K562 (cell line): Measurements from ENCODE around the gene SLC7A4. TPM values are rescaled to one million over a fixed set of nuclear protein-coding genes. Genes with fewer than 3 reads are reported as not detected.

Experiments
- CREBBP ChIP-seq: IDR thresholded peaks from one replicate; pipeline ENCODE4 v1.6.1; 2012; ENCODE audit warnings: low read depth, mild to moderate bottlenecking, control low read depth, inconsistent platforms, low read length
- ELF4 ChIP-seq: fragments of 450-650 bp; formaldehyde crosslinking; IDR thresholded peaks from 2 replicates; pipeline ENCODE4 v1.4.0; 2022; ENCODE audit warnings: missing genetic modification characterization
- HDAC3 ChIP-seq: fragments of 450-650 bp; IDR thresholded peaks from 2 replicates; pipeline ENCODE4 v1.6.1; 2018; ENCODE audit warnings: borderline replicate concordance, mild to moderate bottlenecking, moderate library complexity; ENCODE audit not compliant: partially characterized antibody
- HMG20B ChIP-seq: fragments of 250-450 bp; sonication (Bioruptor Pico); IDR thresholded peaks from 2 replicates; pipeline ENCODE4 v1.5.0; 2021; ENCODE audit warnings: mild to moderate bottlenecking
- KDM1A ChIP-seq, 2 experiments: fragments of 450-650 bp; IDR thresholded peaks; 2 replicates each; pipeline ENCODE4 v1.6.1; 2016; ENCODE audit warnings: mild to moderate bottlenecking in 2 of 2
- MAZ ChIP-seq, 2 experiments: fragments of 450-650 bp in 1 of 2; sonication (generic) in 1 of 2; formaldehyde crosslinking; IDR thresholded peaks in 1 of 2; conservative IDR thresholded peaks in 1 of 2; 2 replicates each; pipeline versions ENCODE4 v1.4.0 to v1.5.0; 2020; ENCODE audit warnings: mild to moderate bottlenecking in 1 of 2, missing genetic modification reagents in 1 of 2
- MCM2 ChIP-seq: fragments of 450-650 bp; IDR thresholded peaks from 2 replicates; pipeline ENCODE4 v1.6.1; 2017; ENCODE audit warnings: low read depth, mild to moderate bottlenecking
- NRF1 ChIP-seq, 2 experiments: fragments of 450-650 bp; IDR thresholded peaks in 1 of 2; conservative IDR thresholded peaks in 1 of 2; 2 replicates each; pipeline ENCODE4 v1.6.1; 2014; ENCODE audit warnings: mild to moderate bottlenecking in 2 of 2
- PHB2 ChIP-seq: fragments of 450-650 bp; IDR thresholded peaks from 2 replicates; pipeline ENCODE4 v1.6.1; 2017; ENCODE audit warnings: low read depth
- SMAD2 ChIP-seq: fragments of 150-350 bp; IDR thresholded peaks from 2 replicates; pipeline ENCODE4 v1.6.1; 2014; ENCODE audit warnings: low read depth, mild to moderate bottlenecking, low read length
- SNIP1 ChIP-seq: fragments of 450-650 bp; IDR thresholded peaks from 2 replicates; pipeline ENCODE4 v1.7.1; 2017; ENCODE audit warnings: low read depth, mild to moderate bottlenecking
- ZNF121 ChIP-seq: sonication (generic); formaldehyde crosslinking; conservative IDR thresholded peaks from 2 replicates; pipeline ENCODE4 v1.8.0; 2022; ENCODE audit warnings: missing genetic modification reagents
- ZNF668 ChIP-seq: fragments of 250-450 bp; sonication (Bioruptor Pico); IDR thresholded peaks from 2 replicates; pipeline ENCODE4 v1.8.0; 2022; ENCODE audit warnings: mild to moderate bottlenecking, inconsistent platforms
- ZZZ3 ChIP-seq: fragments of 450-650 bp; IDR thresholded peaks from 2 replicates; pipeline ENCODE4 v1.6.1; 2016; ENCODE audit warnings: antibody characterized with exemption, mild to moderate bottlenecking, moderate library complexity
- polyA plus RNA-seq, 8 experiments: library from polyadenylated mRNA; depleted of rRNA in 4 of 8; stranded (reverse) in 5 of 8; unstranded in 3 of 8; fragments of >200 nt; fragmentation: Nextera tagmentation in 2 of 8; fragmentation: Illumina TruSeq in 1 of 8; extraction: Ambion mirVana in 2 of 8; extraction: Trizol in 1 of 8; gene quantifications; 2 replicates each; pipeline versions ENCODE4 v1.2.1 to v1.2.3, GENCODE V29; 2011 to 2014; ENCODE audit warnings: inconsistent platforms in 1 of 8, missing spikeins in 1 of 8
- total RNA-seq, 7 experiments: library from RNA; depleted of rRNA in 6 of 7; stranded (reverse); fragments of >200 nt in 6 of 7; fragmentation: Illumina TruSeq in 2 of 7; extraction: Trizol in 2 of 7; gene quantifications; 2 replicates each; pipeline versions ENCODE4 v1.2.1 to v1.2.3, GENCODE V29; 2011 to 2021; ENCODE audit warnings: low replicate concordance in 1 of 7
- TF ChIP-seq, protein P1 (sequence below), 2 experiments: IDR thresholded peaks; 2 replicates each; pipeline ENCODE4 v1.6.1; 2012; ENCODE audit warnings: improper control_type of control experiment in 2 of 2, low read depth in 2 of 2, low read length in 2 of 2, borderline replicate concordance in 1 of 2
- TF ChIP-seq, protein P2 (sequence below), 2 experiments: fragments of 450-650 bp in 1 of 2; sonication (generic) in 1 of 2; formaldehyde crosslinking; conservative IDR thresholded peaks; 2 replicates each; pipeline versions ENCODE4 v1.4.0 to v1.8.1; 2020 to 2022; ENCODE audit warnings: mild to moderate bottlenecking in 1 of 2, missing genetic modification reagents in 1 of 2
- TF ChIP-seq, protein P3 (sequence below): fragments of 250-450 bp; sonication (Bioruptor Pico); IDR thresholded peaks from 2 replicates; pipeline ENCODE4 v1.5.0; 2020; ENCODE audit warnings: mild to moderate bottlenecking, borderline replicate concordance
- TF ChIP-seq, protein P4 (sequence below), 2 experiments: IDR thresholded peaks in 1 of 2; conservative IDR thresholded peaks in 1 of 2; 2 replicates each; pipeline ENCODE4 v1.6.1; 2016; ENCODE audit warnings: low read depth in 2 of 2, mild to moderate bottlenecking in 1 of 2, missing compliant biosample characterization in 1 of 2, missing genetic modification characterization in 1 of 2, moderate library complexity in 1 of 2
- TF ChIP-seq, protein P5 (sequence below), 2 experiments: IDR thresholded peaks; 2 replicates each; pipeline ENCODE4 v1.6.1; 2011; ENCODE audit warnings: borderline replicate concordance in 1 of 2, control low read depth in 1 of 2, low read depth in 1 of 2, low read length in 1 of 2, mild to moderate bottlenecking in 1 of 2, mixed read lengths in 1 of 2, moderate library complexity in 1 of 2; ENCODE audit not compliant: insufficient read depth in 1 of 2, insufficient read length in 1 of 2, poor library complexity in 1 of 2, severe bottlenecking in 1 of 2; ENCODE audit errors: extremely low read depth in 1 of 2

The SLC7A4 gene
- total and polyA plus RNA-seq, 9 of the 15 experiments (the other 6 are each of a cell fraction or from before 2014, with no cell fraction given): not detected

DNA sequence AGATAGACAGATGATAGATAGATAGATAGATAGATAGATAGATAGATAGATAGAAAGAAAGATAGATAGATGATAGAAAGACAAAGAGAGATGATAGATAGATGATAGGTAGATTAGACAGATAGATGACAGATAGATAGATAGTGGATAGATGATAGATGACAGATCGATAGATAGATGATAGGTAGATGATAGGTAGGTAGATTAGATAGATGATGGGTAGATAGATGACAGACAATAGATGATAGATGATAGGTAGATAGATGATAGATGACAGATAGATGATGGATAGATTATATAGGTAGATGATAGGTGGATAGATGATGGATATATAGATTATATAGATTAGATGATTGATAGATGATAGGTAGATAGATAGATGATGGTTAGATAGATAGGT, 46.0 kb downstream of the SLC7A4 start (continued):
- no peak for TF ChIP-seq SMAD2
- no peak for TF ChIP-seq MCM2
- TF ChIP-seq ZNF668: no peak
- no peak for TF ChIP-seq SNIP1
- TF ChIP-seq, protein P1, sequence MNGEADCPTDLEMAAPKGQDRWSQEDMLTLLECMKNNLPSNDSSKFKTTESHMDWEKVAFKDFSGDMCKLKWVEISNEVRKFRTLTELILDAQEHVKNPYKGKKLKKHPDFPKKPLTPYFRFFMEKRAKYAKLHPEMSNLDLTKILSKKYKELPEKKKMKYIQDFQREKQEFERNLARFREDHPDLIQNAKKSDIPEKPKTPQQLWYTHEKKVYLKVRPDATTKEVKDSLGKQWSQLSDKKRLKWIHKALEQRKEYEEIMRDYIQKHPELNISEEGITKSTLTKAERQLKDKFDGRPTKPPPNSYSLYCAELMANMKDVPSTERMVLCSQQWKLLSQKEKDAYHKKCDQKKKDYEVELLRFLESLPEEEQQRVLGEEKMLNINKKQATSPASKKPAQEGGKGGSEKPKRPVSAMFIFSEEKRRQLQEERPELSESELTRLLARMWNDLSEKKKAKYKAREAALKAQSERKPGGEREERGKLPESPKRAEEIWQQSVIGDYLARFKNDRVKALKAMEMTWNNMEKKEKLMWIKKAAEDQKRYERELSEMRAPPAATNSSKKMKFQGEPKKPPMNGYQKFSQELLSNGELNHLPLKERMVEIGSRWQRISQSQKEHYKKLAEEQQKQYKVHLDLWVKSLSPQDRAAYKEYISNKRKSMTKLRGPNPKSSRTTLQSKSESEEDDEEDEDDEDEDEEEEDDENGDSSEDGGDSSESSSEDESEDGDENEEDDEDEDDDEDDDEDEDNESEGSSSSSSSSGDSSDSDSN (IDR thresholded peaks at IDR 0.05; ENCODE audit: borderline replicate concordance in 1 of 2, low read depth in 2 of 2, low read length in 2 of 2): no peak
- TF ChIP-seq, protein P2, sequence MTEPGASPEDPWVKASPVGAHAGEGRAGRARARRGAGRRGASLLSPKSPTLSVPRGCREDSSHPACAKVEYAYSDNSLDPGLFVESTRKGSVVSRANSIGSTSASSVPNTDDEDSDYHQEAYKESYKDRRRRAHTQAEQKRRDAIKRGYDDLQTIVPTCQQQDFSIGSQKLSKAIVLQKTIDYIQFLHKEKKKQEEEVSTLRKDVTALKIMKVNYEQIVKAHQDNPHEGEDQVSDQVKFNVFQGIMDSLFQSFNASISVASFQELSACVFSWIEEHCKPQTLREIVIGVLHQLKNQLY (CRISPR knock-in tag; conservative IDR thresholded peaks at IDR 0.05): no peak
- no peak for TF ChIP-seq HMG20B
- TF ChIP-seq NRF1 (conservative IDR thresholded peaks at IDR 0.05 in 1 of 2, IDR thresholded peaks at IDR 0.05 in 1 of 2): no peak
- peak; percentile 94 for TF ChIP-seq ELF4 (CRISPR knock-in tag)
- no peak for TF ChIP-seq HDAC3
- TF ChIP-seq, protein P3, sequence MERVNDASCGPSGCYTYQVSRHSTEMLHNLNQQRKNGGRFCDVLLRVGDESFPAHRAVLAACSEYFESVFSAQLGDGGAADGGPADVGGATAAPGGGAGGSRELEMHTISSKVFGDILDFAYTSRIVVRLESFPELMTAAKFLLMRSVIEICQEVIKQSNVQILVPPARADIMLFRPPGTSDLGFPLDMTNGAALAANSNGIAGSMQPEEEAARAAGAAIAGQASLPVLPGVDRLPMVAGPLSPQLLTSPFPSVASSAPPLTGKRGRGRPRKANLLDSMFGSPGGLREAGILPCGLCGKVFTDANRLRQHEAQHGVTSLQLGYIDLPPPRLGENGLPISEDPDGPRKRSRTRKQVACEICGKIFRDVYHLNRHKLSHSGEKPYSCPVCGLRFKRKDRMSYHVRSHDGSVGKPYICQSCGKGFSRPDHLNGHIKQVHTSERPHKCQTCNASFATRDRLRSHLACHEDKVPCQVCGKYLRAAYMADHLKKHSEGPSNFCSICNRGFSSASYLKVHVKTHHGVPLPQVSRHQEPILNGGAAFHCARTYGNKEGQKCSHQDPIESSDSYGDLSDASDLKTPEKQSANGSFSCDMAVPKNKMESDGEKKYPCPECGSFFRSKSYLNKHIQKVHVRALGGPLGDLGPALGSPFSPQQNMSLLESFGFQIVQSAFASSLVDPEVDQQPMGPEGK (CRISPR knock-in tag): no peak
- TF ChIP-seq, protein P4, sequence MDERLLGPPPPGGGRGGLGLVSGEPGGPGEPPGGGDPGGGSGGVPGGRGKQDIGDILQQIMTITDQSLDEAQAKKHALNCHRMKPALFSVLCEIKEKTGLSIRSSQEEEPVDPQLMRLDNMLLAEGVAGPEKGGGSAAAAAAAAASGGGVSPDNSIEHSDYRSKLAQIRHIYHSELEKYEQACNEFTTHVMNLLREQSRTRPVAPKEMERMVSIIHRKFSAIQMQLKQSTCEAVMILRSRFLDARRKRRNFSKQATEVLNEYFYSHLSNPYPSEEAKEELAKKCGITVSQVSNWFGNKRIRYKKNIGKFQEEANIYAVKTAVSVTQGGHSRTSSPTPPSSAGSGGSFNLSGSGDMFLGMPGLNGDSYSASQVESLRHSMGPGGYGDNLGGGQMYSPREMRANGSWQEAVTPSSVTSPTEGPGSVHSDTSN (CRISPR knock-in tag; IDR thresholded peaks at IDR 0.05; ENCODE audit: low read depth): no peak
- TF ChIP-seq, protein P4 (tag; conservative IDR thresholded peaks at IDR 0.05; ENCODE audit: low read depth): peak; percentile 83
- no peak for TF ChIP-seq ZNF121 (CRISPR knock-in tag)
- no peak for TF ChIP-seq PHB2
- no peak for TF ChIP-seq KDM1A (IDR thresholded peaks at IDR 0.05)
- no peak for TF ChIP-seq MAZ (CRISPR knock-in tag; conservative IDR thresholded peaks at IDR 0.05 in 1 of 2, IDR thresholded peaks at IDR 0.05 in 1 of 2)
- TF ChIP-seq CREBBP: peak; percentile 99
- TF ChIP-seq, protein P5, sequence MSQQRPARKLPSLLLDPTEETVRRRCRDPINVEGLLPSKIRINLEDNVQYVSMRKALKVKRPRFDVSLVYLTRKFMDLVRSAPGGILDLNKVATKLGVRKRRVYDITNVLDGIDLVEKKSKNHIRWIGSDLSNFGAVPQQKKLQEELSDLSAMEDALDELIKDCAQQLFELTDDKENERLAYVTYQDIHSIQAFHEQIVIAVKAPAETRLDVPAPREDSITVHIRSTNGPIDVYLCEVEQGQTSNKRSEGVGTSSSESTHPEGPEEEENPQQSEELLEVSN (IDR thresholded peaks at IDR 0.05; ENCODE audit: borderline replicate concordance in 1 of 2, extremely low read depth in 1 of 2, insufficient read depth in 1 of 2, insufficient read length in 1 of 2, low read depth in 1 of 2, low read length in 1 of 2, poor library complexity in 1 of 2, severe bottlenecking in 1 of 2): no peak
- no peak for TF ChIP-seq ZZZ3
